Measurements from ENCODE around the gene BRDT.

- TF ChIP-seq, protein P1, sequence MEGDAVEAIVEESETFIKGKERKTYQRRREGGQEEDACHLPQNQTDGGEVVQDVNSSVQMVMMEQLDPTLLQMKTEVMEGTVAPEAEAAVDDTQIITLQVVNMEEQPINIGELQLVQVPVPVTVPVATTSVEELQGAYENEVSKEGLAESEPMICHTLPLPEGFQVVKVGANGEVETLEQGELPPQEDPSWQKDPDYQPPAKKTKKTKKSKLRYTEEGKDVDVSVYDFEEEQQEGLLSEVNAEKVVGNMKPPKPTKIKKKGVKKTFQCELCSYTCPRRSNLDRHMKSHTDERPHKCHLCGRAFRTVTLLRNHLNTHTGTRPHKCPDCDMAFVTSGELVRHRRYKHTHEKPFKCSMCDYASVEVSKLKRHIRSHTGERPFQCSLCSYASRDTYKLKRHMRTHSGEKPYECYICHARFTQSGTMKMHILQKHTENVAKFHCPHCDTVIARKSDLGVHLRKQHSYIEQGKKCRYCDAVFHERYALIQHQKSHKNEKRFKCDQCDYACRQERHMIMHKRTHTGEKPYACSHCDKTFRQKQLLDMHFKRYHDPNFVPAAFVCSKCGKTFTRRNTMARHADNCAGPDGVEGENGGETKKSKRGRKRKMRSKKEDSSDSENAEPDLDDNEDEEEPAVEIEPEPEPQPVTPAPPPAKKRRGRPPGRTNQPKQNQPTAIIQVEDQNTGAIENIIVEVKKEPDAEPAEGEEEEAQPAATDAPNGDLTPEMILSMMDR (IDR thresholded peaks at IDR 0.05; ENCODE audit: low read length), result no peak
- no peak for TF ChIP-seq EZH2 (optimal IDR thresholded peaks at IDR 0.05; ENCODE audit: low read depth, low read length)
Measured at GRCh38 chr1:91916811-91917460, 32.3 kb upstream of the BRDT start.
